ENCODE data around the gene DOCK8.

The DOCK8 gene

DNA sequence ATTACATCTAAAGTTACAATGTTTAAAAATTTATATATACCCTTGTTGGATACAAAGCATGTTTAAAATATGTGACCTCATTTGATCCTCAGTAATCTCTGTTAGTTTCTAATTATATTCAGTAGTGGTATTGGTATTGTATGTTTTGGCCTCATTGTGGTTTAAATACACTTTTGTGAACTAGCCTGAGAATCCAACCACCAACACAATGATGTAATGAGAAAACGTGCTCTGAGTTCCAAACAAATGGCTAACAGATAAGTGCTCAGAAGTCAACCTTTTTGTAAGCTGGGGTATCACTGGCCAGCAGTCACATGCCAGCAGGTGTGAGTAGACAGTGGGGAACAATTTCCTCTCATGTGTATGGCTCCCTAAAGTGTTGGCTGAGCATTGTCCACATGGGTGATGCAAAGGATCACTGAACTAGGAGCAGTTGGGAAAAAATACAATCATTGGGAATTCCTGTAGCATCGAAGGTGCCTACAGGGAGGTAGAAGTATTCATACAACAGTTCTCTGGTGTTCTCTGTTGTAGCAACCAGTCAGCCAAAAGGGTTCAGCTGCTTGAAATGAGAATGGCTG lies 56.1 kb downstream of the DOCK8 start:
- no peak for DNase-seq

DNA sequence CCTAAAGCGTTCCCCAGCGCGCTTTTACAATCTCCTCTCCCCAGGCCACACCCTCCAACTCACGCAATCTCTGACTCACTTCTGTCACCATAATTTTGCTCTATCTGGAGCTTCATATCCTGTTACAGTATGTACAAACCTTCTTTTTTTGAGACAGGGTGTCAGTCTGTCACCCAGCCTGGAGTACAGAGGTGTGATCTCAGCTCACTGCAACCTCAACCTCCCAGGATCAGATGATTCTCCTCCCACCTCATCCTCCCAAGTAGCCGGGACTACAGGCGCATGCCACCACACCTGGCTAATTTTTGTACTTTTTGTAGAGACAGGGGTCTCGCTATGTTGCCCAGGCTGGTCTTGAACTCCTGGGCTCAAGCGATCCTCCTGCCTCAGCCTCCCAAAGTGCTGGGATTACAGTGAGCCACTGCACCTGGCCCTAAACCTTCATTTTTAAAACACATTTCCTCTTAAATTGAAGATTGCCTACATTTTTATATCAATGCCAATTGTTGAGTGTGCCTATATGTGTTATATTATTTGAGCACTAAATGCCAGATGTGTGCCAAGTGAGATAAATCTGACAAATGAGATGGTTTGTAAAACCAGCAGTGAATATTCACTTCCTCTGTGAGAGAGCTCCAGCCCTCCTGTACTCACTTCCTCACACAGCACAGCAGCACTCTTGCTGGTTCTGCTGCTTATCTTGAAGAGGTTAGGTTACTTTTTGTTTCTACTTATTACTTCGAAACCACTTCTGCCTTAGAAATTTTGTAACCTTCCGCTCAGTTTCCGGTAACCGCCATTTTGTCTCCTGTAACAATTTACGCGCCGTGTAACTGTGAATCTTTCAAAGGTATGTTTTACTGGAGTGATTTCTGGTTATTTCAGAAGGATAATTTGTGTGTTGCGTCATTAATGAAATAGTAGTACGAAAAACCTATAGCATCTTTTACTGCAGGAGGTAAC lies 57.9 kb downstream of the DOCK8 start:
- no peak for DNase-seq

DNA sequence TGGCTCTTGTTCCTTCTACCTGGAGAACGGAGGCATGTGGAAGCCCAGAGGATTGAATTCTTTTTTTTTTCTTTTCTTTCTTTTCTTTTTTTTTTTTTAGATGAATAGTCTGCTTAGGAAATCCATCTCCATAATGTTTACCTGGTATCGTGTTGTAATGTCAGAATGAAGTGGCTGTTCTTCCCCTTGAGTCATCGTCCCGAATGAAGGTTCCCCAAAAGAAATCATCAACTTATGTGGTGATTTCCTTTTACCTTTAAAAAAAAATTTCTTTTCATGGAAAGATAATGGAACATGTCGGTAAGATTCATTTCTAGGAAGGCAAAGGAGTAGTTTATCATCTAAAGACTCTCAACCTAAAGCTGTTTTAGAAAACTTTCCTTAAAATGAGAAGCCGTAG lies 59.7 kb downstream of the DOCK8 start:
- no peak for DNase-seq

DNA sequence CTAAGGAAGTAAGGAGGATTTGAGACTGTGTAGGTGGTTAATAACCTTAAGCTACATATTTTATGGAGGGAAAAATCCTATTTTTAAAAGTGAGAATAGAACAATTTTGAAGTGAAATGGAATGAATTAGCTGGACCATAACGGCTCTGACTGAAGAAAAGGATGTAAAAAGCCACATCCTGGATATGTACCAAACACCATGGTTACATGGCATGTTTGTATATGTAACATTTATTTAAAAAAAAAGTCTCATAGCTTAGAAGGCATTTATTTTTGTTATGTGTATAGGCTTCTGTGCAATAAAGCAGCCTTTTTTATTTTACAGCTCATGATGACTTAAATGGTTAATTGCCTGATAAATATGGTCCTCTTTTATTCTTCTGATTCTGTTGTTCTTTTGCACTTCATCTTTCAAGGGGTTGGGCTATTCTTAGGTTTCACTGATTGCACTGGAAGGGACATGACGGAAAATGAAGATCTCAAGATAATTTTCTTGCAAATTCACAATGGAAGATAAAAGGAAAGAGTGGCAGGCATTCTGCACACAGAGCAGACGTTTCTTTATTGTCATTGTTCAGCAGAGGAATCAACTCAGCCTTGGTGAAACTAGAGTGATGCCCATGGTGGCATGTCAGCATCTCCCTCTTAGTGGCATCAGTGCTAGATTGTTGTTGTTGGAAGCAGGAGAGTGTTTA lies 63.1 kb downstream of the DOCK8 start:
- DNase-seq, result no peak

DNA sequence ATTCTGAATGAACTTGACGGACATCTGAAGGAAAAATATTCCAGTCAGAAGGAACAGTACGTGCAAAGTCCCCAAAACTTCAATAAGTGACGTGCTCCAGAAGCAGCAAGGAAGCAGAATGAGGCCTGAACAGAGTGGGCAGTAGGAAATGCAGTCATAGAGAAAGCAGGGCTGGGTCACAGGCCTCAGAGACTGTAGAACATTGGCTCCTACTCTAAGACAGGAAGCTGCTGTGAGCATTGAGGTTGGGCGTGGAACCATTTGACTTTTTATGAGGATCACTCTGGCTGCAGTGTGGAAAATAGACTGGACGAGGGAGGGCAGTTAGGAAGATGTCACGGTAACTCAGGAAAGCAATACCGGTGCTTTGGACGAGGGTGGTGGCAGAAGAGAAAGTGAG lies 64.0 kb downstream of the DOCK8 start:
- DNase-seq, result no peak

- DNase-seq, result no peak
These were observed 65.0 kb downstream of the DOCK8 start for GRCh38 chr9:279674-280073.

- DNase-seq, result no peak
These were observed 67.3 kb downstream of the DOCK8 start for GRCh38 chr9:281741-282645.

GRCh38 chr9:286071-286740 lies 71.5 kb downstream of the DOCK8 start:
- DNase-seq, result no peak

GRCh38 chr9:289121-289520 lies 74.5 kb downstream of the DOCK8 start:
- no peak for DNase-seq

DNA sequence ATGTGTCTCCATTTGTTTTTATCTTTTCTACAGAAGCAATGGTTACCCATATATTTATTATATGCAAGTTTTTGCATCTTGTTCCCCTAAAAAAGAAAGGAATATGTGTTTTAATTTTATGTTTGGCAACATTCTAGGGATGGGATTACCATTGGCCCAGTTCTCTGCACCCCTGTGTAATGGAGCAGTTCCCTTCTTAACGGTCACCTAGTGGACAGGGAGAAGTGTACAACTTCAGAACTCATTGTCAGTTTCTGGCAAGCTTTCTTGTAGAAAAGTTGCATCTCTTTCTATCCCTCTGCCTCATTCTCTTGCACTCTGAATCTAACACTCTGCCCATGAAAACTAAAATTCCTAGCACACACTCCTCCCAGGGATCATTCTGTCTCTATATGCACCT lies 78.2 kb downstream of the DOCK8 start:
- no peak for DNase-seq

GRCh38 chr9:295576-295975 lies 80.9 kb downstream of the DOCK8 start:
- no peak for DNase-seq

DNA sequence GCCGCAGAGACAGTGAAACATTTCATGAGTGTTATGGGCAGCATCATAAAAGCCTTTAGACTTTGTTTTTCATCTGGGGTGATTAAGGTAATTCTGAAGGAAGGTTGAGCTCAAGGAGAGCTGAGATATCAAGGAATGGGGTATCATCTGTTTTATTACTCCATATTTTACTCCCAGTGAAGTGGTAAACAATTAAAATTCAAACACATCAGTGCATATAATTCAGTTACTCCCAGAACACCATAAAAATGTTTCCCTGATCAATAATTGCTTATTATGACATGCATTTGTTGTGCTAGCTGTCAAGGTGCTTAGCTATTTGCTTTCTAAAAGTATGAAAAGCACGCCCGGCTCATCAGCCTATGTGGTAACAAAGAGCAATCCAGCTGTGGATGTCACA lies 81.7 kb downstream of the DOCK8 start:
- DNase-seq, result no peak

GRCh38 chr9:297104-297972 lies 82.7 kb downstream of the DOCK8 start:
- no peak for DNase-seq

GRCh38 chr9:303502-303901 lies 88.8 kb downstream of the DOCK8 start:
- no peak for DNase-seq

DNA sequence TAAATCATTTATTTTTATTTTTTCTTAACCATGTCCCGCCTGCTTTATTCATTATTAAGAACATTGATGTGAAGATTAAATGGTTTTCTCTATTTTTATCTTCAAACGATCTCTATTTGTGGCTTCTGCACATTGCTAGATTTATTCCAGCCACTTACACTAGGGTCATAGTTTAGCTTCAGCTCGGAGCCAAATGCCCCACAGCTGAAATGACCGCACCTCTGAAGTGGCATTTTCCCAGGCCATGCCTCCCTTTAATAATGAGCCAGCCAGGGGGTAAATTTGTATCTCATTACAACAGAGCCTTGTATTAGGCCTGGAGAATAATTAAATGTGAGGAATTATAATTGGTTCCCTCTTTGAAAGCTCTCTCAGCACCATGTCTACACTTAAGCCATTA lies 89.4 kb downstream of the DOCK8 start:
- no peak for DNase-seq

DNA sequence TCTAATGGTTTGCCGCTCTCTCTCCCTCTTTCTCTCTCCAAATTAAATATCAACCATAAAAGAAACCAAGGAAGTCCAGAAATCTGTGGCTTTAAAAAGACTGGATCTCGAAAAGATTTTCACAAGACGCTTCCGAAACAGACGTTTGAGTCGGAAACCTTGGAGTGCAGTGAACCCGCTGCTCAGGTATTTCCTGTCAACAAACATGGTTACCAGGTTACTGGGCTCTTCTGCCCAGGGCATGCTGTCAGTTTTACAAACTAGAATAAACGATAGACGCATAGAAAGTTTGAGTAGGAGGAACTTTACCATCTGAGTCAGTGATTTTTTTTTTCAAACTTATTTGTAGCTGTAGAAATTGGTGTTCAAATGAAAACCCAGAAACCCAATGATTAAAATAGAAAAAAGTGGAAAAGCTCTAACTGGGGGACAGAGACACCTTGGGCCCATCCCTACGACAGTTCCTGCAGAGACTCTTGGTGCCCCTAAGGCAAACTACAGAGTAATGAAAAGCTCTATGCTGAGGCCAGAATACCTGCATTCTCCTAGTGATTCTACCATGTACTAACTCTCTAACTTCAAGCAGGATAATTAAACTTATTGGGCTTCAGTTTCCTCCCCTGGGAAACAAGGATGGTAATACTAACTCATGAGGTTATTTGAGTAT lies 90.0 kb downstream of the DOCK8 start:
- DNase-seq, result no peak

DNA sequence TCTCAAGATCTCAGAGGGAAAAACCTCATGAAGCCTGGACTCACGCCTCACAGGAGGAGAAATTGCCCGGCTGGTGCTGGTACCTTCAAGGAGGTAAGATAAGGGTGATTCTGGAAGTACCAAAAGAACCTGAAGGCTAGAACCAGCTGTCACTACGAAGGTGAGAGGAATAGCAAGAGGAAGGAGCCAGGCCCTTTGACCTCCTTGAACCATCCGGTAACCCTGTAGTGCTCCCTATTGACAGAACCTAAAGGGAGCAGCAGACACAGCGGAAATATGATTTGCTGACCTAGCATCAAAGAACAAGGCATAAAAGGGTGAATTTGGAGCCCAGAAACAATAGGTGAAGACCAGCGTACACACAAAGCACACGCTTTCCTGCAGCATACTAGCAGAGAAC lies 92.2 kb downstream of the DOCK8 start:
- DNase-seq, result no peak

DNA sequence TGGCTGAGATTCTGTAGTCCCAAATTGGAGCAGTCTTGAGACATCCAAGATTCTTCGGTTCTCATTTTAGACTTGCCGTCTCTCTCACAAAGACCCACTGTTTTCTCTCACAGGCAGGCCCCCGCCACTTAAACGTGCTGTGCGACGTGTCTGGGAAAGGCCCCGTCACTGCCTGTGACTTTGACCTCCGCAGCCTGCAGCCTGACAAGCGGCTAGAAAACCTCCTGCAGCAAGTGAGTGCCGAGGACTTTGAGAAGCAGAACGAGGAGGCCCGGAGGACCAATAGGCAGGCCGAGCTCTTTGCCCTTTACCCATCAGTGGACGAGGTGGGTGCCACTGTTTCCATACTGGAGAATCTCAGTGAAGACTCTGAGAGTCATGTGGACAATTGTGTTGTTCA lies 97.2 kb downstream of the DOCK8 start:
- no peak for DNase-seq

GRCh38 chr9:312596-313320 lies 98.1 kb downstream of the DOCK8 start:
- no peak for DNase-seq

DNA sequence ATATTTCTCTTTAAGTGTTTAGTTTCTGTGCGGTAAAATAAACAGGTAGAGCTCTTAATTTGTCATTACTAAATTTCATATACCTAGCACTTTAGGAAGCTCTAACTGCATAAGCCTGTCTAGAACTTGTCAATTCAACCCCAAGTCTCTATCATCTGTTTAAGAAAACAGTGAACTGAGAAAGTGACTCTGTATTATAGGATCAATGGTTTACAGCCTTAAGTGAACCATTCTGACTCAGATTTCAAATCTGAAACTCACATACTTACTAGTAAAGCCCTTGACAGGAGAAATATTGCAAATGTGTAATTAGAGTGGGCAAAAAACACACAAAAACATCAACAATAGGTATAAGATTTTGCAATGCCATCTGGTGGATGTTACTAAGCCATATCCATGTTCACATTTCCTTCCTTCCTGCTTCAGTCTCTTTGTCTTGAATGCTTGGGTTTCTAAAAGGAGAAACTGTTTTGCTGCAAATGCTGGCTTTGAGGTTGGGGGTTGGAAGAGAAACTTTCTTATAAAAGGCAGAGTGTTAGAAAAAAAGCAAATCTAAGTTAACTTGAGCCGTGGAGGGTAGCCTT lies 101.8 kb downstream of the DOCK8 start:
- DNase-seq, result no peak

Data from NCI-H1694 (cell line).